Erythroblast (primary cell): ENCODE results near the gene PTPRT.

ENCODE experiments used
- GATA1 ChIP-seq: IDR thresholded peaks from 2 replicates; pipeline ENCODE4 v1.6.1; 2011; ENCODE audit warnings: low read depth, mild to moderate bottlenecking, control low read depth, low read length, moderate library complexity
- POLR2A ChIP-seq: IDR thresholded peaks from 2 replicates; pipeline ENCODE4 v1.6.1; 2011; ENCODE audit warnings: mild to moderate bottlenecking, low read length

DNA sequence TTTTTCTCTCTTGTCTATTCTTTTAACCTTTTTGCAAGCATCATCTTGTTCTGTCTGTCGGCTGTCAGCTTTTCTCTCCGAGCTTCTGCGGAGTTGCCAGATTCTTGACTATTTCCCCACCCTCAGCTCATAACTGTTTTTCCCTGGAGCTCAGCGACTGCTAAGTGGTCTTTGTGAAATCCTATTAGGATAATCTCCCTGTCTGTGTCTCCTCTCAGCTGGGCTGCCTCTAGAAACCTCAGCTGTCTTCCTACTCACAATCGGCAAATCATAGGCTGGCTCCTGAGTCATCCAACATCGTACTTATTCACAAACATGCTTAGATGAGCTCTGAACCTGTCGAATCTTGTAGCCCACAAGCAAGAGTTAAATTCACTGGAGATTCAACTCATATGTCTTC, 332.3 kb downstream of the PTPRT start:
- TF ChIP-seq POLR2A (no peak), GATA1 (no peak)
